ENCODE data around the gene NFKBIZ. TPM values are rescaled to one million over a fixed set of nuclear protein-coding genes. Genes with fewer than 3 reads are reported as not detected.

The NFKBIZ gene
- total RNA-seq, 2 experiments from 2014 or later: 11.8 to 26.6 TPM

DNA sequence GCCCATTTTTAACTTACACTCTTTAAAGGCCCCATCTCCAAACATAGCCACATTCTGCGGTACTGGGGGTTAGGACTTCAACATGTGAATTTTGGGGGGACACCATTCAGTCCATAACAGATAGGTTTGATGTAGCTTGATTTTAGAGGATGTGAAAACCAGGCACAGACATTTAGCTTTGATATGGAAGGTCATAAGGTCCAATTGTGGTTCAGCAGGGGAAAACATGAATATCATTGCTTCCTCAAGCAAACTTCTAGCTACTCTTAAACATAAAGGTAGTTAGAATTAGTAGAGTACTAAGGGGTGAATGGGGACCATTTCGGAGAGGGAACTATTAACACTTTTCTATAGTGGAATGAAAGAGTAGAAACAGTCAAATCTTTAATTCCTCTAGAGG is 13.6 kb upstream of the NFKBIZ start:
- no peak for DNase-seq (ENCODE audit: low spot score)
- Histone ChIP-seq H3K79me2 (ENCODE audit: insufficient read depth, low read depth, low read length) (no peaks in the 10 kb centered on the region), H4K20me1 (ENCODE audit: insufficient read depth, low read length) (no peaks in the 10 kb centered on the region; the same call in 1 of the 2 replicates), H3K4me3 (ENCODE audit: low read depth, low read length, poor library complexity, severe bottlenecking) (no peak overlapping the region), H3K27ac (ENCODE audit: low read depth, low read length, poor library complexity, severe bottlenecking) (no peak overlapping the region), H3K4me2 (ENCODE audit: low read length) (no peak overlapping the region), H3K9me2 (ENCODE audit: insufficient read depth, low read length) (no peaks in the 10 kb centered on the region), H2AFZ (ENCODE audit: low read length) (no peak overlapping the region), H3K9me3 (ENCODE audit: low read length) (no peaks in the 10 kb centered on the region), H3K4me1 (ENCODE audit: insufficient read depth, low read length, poor library complexity, severe bottlenecking) (peaks cover 25% of the 10 kb centered on the region), H3K36me3 (ENCODE audit: insufficient read depth, low read length) (peaks cover 7% of the 10 kb centered on the region; the same call in 1 of the 2 replicates)
- no peak for TF ChIP-seq EZH2phosphoT487 (IDR thresholded peaks at IDR 0.05; ENCODE audit: borderline replicate concordance, low read depth, low read length)
- TF ChIP-seq, protein P1, sequence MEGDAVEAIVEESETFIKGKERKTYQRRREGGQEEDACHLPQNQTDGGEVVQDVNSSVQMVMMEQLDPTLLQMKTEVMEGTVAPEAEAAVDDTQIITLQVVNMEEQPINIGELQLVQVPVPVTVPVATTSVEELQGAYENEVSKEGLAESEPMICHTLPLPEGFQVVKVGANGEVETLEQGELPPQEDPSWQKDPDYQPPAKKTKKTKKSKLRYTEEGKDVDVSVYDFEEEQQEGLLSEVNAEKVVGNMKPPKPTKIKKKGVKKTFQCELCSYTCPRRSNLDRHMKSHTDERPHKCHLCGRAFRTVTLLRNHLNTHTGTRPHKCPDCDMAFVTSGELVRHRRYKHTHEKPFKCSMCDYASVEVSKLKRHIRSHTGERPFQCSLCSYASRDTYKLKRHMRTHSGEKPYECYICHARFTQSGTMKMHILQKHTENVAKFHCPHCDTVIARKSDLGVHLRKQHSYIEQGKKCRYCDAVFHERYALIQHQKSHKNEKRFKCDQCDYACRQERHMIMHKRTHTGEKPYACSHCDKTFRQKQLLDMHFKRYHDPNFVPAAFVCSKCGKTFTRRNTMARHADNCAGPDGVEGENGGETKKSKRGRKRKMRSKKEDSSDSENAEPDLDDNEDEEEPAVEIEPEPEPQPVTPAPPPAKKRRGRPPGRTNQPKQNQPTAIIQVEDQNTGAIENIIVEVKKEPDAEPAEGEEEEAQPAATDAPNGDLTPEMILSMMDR (conservative IDR thresholded peaks at IDR 0.05; ENCODE audit: low read length): no peak
- POLR2A ChIA-PET: interaction anchor here (0.8 to 1.8 kb wide), 6 partner anchors 8 to 44 kb away, joined by 3 to 9 read pairs (median 4); partner anchors contain the start of gene NFKBIZ
- BruUV-seq (replicated peaks): no TSS peak
- CTCF ChIA-PET (ENCODE audit: unreplicated experiment): no interaction called here
- intact Hi-C loops (cut with micrococcal nuclease; ENCODE audit: unreplicated experiment): no loop called here

DNA sequence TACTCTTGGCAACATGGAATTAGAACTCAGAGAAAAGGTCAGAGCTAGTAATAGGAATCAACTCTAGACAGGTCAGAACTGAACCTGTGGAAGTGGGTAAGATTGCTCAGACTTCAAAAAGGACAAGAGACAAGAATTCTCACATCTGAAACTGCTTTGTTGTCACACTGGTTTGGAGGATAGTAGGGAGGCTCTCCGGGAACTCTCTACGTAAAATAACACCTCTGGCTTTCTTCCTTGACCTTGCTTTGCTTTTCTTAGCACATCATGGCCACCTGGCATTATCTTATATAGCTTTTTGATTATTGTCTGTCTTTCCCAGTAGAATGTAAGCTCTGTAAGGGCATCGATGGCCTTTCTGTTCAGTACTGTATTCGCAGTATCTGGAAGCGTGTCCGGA is 13.2 kb upstream of the NFKBIZ start:
- H3K36me3 ChIP-seq (ENCODE audit: insufficient read depth, low read length): peaks cover 7% of the 10 kb centered on the region; the same call in 1 of the 2 replicates
- H3K4me3 ChIP-seq (ENCODE audit: low read depth, low read length, poor library complexity, severe bottlenecking): no peak overlapping the region
- H2AFZ ChIP-seq (ENCODE audit: low read length): no peak overlapping the region
- H3K27ac ChIP-seq (ENCODE audit: low read depth, low read length, poor library complexity, severe bottlenecking): no peak overlapping the region
- TF ChIP-seq, protein P1 (conservative IDR thresholded peaks at IDR 0.05; ENCODE audit: low read length): no peak
- TF ChIP-seq EZH2phosphoT487 (IDR thresholded peaks at IDR 0.05; ENCODE audit: borderline replicate concordance, low read depth, low read length): no peak
- H3K4me1 ChIP-seq (ENCODE audit: insufficient read depth, low read length, poor library complexity, severe bottlenecking): peaks cover 29% of the 10 kb centered on the region
- ChIA-PET POLR2A (interaction anchor here (0.8 to 1.8 kb wide), 6 partner anchors 9 to 44 kb away, joined by 3 to 9 read pairs (median 4); partner anchors contain the start of gene NFKBIZ), CTCF (ENCODE audit: unreplicated experiment) (no interaction called here)
- no peak for DNase-seq (ENCODE audit: low spot score)
- H3K9me3 ChIP-seq (ENCODE audit: low read length): no peaks in the 10 kb centered on the region
- H3K4me2 ChIP-seq (ENCODE audit: low read length): no peak overlapping the region
- H4K20me1 ChIP-seq (ENCODE audit: insufficient read depth, low read length): no peaks in the 10 kb centered on the region; the same call in 1 of the 2 replicates
- BruUV-seq (replicated peaks): no TSS peak
- intact Hi-C loops (cut with micrococcal nuclease; ENCODE audit: unreplicated experiment): no loop called here
- H3K9me2 ChIP-seq (ENCODE audit: insufficient read depth, low read length): no peaks in the 10 kb centered on the region
- H3K79me2 ChIP-seq (ENCODE audit: insufficient read depth, low read depth, low read length): no peaks in the 10 kb centered on the region
